ENCODE data around the gene NR2F2.

The NR2F2 gene

DNA sequence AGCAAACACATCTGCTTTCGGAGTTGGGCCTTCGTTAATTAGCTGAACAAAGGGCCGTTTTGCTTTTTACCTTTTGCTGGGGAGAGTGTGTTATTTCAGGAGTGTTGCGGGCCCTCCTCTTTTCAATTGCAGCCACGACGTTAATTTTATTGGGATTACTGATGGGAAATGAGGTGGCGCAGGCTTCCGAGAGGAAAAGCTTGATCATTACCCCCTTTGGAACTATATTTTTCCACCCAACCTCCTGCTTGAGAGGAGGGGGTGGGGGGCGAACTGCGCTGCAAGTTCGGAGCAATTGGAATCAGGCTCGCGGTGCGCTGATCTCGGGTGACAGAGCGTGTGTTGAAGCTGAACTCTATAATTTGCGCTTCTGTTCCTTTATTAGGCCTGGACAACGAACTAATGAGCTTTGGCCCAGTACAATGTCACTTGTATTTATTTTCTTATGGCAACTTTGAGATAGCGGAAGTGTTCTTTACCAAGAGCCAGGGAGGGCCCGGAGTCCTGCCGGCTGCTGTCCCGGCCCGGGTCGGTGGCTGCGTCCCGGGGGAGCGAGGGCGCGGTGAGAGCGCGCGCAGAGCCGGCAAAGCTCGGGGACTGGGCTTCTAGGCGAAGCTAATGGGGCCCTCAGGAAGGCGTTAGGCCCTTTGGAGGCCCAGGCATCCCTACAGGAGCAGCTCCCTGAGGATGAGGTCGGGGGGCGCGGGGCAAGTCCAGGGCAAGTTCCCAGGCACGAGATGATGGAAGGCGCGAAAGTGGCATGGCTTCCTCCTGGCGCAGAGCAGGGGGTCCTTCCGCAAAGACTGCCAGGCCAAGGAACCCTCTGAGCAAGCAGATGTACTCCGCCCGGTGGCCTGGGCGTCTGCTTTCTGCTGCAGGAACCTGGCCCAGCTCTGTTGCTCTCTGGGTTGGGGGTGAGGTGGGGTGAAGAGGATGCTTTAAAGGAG is 12.9 kb downstream of the NR2F2 start:
- no peak for DNase-seq

GRCh38 chr15:96344060-96344705 is 13.7 kb downstream of the NR2F2 start:
- no peak for DNase-seq

DNA sequence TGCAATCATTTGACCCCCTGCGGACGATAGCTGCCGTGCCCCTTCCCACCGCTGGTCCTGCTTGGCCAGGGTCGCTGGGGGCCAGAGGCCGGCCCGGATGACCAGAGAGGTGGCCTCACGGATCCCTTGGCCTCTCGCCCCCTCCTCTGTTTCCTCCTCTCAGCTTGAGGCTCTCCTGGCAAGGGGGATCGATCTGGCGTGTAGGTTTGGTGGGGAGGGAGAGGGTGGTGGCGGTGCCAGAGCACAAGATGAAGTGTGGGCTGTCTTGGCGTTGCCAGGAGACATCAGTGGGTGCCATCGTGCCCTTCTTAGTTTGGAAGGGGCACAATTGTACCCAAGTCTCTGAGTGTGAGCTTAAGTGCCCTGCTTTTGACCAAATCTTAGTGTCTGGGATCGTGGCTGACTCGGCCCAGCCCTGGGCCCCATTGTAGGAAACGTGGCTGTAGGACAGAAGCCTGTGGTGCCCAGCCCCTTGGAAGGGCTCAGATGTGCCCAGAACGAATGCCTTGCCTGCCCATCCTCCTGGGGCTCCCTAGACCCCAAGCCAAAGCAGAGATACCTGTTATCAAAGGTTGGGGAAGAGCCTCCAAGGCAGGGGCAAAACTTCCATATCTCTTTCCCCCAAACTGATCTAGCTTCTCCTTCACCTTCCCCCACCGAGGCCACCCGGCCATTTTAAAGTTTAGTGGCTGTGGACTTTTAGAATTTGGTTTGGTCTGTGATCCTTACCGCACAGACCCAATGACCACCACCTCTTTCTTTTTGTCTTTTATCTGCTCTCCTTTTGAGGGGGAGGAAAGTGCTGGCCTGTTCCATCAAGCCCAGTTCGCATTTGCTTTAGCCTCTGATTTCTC is 14.4 kb downstream of the NR2F2 start:
- DNase-seq, result no peak

DNA sequence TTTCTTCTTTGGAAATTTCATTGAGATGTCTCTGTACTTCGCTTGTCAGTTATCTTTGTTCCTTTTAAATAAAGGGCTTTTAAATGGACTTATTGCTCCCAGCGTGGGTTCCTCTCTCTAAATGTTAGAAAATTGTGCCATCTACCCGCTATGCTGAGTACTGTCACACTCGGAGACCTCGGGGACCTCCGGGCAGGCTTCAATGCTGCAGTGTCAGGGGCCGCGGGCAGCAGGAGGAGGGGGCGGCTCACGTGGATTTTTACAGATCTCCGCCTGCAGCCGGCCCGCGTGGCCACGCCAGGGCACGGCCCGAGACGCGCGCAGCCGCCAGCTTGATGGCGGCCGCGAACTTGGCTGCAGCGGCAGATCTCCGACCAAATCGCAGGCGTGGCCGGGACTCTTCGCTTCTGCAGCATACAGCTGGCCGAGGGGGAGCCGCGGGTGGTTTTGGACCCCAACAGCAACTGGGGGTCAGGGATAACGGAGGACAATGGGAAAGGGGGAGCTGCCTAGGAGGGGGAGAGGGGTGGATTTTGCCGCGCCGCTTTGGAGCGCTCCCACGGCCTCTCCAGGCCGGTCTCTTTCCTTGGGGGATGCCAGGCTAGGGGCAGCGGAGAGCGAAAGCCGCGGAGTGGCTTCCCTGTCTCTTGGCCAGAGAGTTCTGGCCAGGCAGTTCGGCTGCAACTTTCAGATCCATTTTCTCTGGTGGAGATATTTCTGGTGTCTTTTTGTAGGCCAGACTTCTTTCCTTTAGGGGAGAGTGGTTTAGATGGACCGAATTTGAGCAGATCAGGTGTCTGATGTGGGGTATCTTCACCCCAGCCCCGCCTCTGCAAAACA is 15.3 kb downstream of the NR2F2 start:
- DNase-seq, result no peak

DNA sequence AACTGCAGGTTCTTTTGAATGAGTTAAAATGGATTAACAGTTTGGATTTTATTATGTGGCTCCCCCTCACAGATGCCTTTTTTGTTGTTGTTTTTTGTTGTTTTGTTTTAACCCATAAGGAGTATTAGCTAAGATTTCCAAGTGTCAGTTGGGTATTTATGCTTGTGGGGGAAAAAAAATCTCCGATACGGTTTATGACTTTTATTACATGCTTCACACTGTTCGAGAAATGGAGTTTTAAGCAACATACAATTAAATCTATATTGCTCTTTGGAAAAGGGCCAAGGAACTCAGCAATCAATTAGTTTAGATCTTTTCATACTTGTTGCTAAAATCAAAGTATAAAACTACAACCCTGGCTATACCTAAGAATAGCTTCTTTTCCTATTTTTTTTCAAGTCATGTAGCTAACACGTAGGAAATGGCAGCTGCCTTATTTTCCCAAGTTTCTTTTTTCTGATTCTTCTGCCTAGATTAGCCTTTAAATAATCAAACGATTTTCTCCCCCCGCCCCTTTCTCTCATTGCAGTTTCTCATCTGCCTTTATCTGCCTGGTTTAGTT is 16.0 kb downstream of the NR2F2 start:
- DNase-seq, result no peak

GRCh38 chr15:96347181-96348111 is 16.9 kb downstream of the NR2F2 start:
- DNase-seq, result no peak

DNA sequence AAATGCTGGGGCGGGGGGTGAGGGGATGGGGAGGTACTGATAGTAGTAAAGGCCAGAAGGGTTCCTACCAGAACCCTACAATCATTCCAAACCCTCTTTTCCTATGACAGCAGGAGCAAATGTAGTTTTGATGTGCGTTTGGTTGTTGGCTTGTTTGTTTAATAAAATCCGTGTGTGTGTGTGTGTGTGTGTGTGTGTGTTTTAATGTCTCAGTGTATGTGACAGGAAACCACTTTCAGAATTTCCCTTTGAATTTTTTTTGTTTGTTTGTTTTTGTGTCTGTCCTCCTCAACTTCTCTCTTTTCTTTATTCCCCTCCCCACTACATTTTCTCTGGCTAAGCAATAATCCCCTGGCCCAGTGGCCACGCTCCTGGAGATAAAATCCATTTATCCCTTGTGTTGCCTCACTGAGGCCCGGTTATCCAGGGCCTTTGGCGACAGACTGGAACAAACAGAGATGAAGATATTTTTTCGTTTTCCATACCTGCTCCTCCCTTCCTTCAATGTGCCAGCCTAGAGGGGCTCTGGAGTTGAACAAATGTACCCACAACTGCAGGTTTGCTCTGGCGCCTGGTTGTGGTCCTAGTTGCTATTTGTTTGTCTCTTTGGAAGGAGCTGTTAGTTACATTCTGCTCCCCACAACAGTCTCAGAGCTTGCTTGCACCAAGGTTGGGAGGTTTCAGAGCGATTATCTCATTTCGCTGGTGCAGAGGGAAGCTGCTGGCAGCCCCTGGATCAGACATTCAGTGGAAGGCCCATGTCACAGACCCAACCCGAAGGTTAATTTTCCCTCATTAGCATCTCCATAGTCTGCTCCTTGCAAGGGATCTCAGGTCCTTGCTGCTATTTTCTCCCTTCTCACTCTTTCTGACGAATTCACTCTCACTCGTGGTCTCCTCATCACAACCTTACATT is 17.9 kb downstream of the NR2F2 start:
- DNase-seq, result no peak

GRCh38 chr15:96349034-96349856 is 18.7 kb downstream of the NR2F2 start:
- DNase-seq, result no peak

GRCh38 chr15:96349857-96350720 is 19.6 kb downstream of the NR2F2 start:
- no peak for DNase-seq

GRCh38 chr15:96350934-96351724 is 20.6 kb downstream of the NR2F2 start:
- no peak for DNase-seq

DNA sequence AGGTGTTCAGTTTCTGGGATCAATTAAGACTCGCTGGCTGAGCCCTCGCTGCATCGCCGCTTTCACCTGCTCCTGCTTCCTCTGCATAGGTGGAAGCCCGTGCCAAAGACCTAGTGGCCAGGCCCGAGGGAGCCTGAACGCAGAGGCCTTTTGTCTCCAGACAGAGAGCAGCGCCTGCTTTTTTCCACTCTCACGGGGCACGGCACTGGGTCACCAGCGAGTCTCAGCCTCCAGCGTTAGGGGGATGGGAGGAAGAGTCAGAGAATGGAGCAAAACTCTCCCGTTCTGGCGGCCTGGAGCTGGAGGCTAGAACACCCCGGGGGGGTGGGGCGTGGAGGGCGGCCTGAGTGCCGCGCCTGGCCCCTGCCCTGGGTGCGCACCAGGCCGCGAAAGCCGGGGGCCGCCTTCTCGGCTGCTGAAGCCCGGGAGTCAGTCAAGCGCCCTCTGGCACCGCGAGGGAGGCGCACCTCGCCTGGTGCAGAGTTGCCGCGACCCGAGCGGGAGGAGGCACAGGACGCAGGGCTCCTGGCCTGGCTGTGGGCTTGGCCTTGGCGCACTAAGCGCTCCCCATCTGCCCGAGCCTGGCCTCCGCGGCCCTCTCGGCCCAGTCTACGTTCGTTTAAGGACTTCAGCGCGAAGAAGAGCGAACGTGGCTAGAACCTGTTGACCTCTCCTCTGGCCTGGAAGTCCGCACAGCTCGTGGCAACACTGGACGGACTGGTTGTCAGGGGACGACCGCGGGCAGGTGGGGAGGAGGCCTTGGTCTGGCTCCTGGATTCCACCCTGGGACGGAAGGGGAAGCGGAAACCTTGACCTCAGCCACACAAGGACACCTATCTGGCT is 21.5 kb downstream of the NR2F2 start:
- DNase-seq, result no peak

- DNase-seq, result no peak
Observed at GRCh38 chr15:96352604-96353405, 22.3 kb downstream of the NR2F2 start.

DNA sequence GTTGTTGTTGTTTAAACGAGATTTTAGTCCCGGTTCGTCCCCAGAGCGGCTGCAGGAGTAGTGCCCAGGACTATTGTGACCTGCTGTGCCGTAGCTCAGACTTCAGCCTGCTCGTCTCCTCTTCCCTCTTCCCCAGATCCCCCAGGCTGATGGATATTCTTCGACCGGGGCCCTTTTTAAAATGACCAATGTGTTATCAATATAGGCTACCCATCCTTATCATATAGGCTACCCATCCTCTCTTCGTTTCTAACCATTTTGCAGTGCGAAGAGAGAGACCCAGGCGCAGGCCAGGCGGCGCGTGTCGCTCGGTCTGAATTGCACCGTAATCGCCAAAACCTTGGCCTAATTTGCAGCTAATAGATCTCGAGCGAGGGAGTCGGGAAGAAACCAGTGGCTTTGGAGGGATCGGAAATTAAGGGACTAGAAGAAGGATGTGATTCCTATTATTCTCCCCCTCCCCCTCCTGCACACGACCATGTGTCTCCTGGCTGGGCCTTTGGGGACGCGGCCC is 23.0 kb downstream of the NR2F2 start:
- DNase-seq, result no peak

- DNase-seq, result no peak
Observed at GRCh38 chr15:96353930-96354730, 23.6 kb downstream of the NR2F2 start.
